HEK293T (cell line): ENCODE results near the gene PLAA.

Experiments
- ARNT ChIP-seq: fragments of 450-650 bp; IDR thresholded peaks from 2 replicates; pipeline ENCODE4 v1.6.1; 2017; ENCODE audit warnings: mild to moderate bottlenecking
- BHLHE40 ChIP-seq: fragments of 450-650 bp; IDR thresholded peaks from 2 replicates; pipeline ENCODE4 v1.6.1; 2016; ENCODE audit warnings: mild to moderate bottlenecking, moderate library complexity, borderline replicate concordance
- CTBP1 ChIP-seq: fragments of 450-650 bp; IDR thresholded peaks from 2 replicates; pipeline ENCODE4 v1.6.1; 2016; ENCODE audit warnings: borderline replicate concordance
- FOXA1 ChIP-seq: fragments of 450-650 bp; IDR thresholded peaks from 2 replicates; pipeline ENCODE4 v1.6.1; 2016; ENCODE audit warnings: mild to moderate bottlenecking
- FOXK2 ChIP-seq: fragments of 450-650 bp; IDR thresholded peaks from 2 replicates; pipeline ENCODE4 v1.6.1; 2016; ENCODE audit warnings: mild to moderate bottlenecking
- FOXM1 ChIP-seq: fragments of 450-650 bp; IDR thresholded peaks from 2 replicates; pipeline ENCODE4 v1.6.1; 2017; ENCODE audit warnings: mild to moderate bottlenecking, borderline replicate concordance
- L3MBTL2 ChIP-seq: fragments of 450-650 bp; conservative IDR thresholded peaks from 2 replicates; pipeline ENCODE4 v1.6.1; 2016; ENCODE audit warnings: mild to moderate bottlenecking
- LEF1 ChIP-seq: fragments of 450-650 bp; IDR thresholded peaks from 2 replicates; pipeline ENCODE4 v1.6.1; 2017; ENCODE audit warnings: mild to moderate bottlenecking, borderline replicate concordance
- NFRKB ChIP-seq: fragments of 450-650 bp; IDR thresholded peaks from 2 replicates; pipeline ENCODE4 v1.6.1; 2016; ENCODE audit warnings: mild to moderate bottlenecking, moderate library complexity
- PKNOX1 ChIP-seq: fragments of 450-650 bp; IDR thresholded peaks from 2 replicates; pipeline ENCODE4 v1.6.1; 2016
- SP1 ChIP-seq: fragments of 450-650 bp; IDR thresholded peaks from 2 replicates; pipeline ENCODE4 v1.6.1; 2017
- SUZ12 ChIP-seq: fragments of 450-650 bp; IDR thresholded peaks from 2 replicates; pipeline ENCODE4 v1.6.1; 2016; ENCODE audit warnings: mild to moderate bottlenecking
- TARDBP ChIP-seq: fragments of 450-650 bp; IDR thresholded peaks from 2 replicates; pipeline ENCODE4 v1.6.1; 2016
- ZNF384 ChIP-seq: fragments of 450-650 bp; IDR thresholded peaks from 2 replicates; pipeline ENCODE4 v1.6.1; 2016

DNA sequence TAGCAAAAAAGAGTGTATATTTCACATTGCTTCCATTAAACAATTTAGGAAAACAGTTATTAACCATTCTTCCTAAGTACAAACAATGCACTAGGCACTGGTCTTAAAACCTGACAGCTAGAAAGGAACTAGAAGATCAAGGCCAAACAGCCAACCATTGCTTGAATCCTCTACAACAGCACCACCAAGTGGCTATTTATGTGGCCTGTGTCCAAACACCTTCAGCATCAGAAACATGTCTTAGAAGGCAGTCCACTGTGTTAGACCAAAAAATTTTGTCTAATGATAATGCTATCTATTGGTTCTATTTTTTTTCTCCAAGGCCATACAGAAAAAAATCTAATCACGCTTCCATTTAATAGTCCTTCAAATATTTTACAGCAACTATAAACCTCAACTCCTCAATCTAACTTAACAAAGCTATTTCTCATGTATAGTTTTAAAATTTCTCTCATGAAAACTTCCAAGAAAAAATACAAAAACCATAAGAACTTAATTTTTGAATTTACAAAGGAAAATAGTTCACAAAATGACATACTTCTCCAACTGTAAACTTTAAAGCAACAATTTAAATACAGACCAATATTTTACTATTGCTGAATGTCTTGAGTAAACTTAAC is 90.5 kb downstream of the PLAA start:
- TF ChIP-seq SP1, result no peak
- TF ChIP-seq FOXM1, result no peak
- TF ChIP-seq L3MBTL2, result no peak
- TF ChIP-seq TARDBP, result no peak
- TF ChIP-seq ZNF384, result no peak
- no peak for TF ChIP-seq PKNOX1
- TF ChIP-seq FOXK2, result no peak
- TF ChIP-seq BHLHE40, result no peak
- no peak for TF ChIP-seq NFRKB
- no peak for TF ChIP-seq CTBP1
- no peak for TF ChIP-seq ARNT
- TF ChIP-seq FOXA1, result no peak
- TF ChIP-seq LEF1, result no peak
- no peak for TF ChIP-seq SUZ12
